HL-60 (cell line): ENCODE measurements around the gene UPK1A.

Source experiments
- CTCF ChIP-seq: IDR thresholded peaks from one replicate; pipeline ENCODE4 v1.5.1; 2011; ENCODE audit warnings: low read length, control low read depth, inconsistent platforms; ENCODE audit not compliant: insufficient read depth
- GABPA ChIP-seq: IDR thresholded peaks from 2 replicates; pipeline ENCODE4 v1.6.1; 2012; ENCODE audit warnings: low read depth
- POLR2AphosphoS5 ChIP-seq: IDR thresholded peaks from 2 replicates; pipeline ENCODE4 v1.6.1; 2012; ENCODE audit warnings: low read depth
- SPI1 ChIP-seq: IDR thresholded peaks from 2 replicates; pipeline ENCODE4 v1.6.1; 2012; ENCODE audit warnings: low read depth, mild to moderate bottlenecking, borderline replicate concordance

- TF ChIP-seq CTCF (no peak), GABPA (no peak), POLR2AphosphoS5 (no peak), SPI1 (no peak)
These were observed 8.2 kb upstream of the UPK1A start for GRCh38 chr19:35657904-35658700.
